Measurements from ENCODE around the gene VIL1.

VIL1 gene

DNA sequence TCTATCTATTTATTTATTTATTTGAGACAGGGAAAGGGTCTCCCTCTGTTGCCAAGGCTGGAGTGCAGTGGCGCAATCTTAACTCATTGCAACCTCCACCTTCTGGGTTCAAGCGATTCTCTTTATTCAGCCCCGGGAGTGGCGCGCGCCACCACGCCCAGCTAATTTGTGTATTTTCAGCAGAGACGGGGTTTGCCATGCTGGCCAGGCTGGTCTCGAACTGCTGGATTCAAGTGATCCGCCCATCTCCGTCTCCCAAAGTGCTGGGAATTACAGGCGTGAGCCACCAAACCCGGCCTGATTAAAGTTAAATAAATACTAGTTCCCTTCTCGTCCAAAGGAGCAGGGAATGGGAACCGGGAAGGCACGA, 23.5 kb upstream of the VIL1 start:
- no peak for DNase-seq

DNA sequence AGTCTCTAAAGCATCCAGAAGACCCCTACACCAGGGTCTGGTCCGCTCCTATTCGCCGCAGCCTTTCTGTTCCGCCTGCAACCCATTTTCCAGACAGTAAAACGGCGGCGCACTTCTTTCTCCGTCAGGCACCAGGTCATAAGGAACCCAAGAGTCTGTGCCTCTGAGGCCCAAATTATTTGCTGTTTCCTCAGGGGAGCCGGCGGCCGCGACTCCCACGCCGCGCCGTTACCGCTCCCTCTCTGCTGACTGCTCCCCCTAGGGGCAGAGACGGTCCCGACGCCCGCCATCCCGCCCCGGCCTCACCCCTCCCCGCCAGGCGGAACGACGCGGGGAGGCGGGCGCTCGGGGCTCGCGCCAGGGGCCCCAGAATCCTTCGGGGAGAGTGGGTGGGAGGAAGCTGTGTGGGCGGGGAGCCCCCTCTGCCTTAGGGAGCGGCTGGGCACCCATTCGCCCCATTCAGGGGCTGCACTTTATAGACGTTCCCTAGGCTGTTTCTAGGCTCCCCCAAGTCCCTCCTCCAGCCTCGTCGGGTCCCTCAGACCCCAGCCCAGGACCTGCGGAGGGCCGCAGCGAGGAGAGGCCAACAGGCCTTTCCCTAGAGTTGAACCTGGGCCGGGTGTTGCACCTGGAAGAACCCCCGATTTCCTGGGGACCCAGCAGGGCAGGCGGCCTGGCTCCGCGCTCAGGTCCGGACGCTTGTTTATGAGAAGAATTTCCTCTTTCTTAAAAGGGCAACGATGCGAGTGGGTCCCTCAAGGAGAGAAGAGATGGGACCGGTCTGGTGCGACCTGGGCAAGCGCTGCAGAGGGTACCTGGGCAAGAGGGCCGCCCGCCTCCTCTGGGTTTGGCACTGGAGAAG, 22.9 kb upstream of the VIL1 start:
- peak; percentile 93 for DNase-seq

DNA sequence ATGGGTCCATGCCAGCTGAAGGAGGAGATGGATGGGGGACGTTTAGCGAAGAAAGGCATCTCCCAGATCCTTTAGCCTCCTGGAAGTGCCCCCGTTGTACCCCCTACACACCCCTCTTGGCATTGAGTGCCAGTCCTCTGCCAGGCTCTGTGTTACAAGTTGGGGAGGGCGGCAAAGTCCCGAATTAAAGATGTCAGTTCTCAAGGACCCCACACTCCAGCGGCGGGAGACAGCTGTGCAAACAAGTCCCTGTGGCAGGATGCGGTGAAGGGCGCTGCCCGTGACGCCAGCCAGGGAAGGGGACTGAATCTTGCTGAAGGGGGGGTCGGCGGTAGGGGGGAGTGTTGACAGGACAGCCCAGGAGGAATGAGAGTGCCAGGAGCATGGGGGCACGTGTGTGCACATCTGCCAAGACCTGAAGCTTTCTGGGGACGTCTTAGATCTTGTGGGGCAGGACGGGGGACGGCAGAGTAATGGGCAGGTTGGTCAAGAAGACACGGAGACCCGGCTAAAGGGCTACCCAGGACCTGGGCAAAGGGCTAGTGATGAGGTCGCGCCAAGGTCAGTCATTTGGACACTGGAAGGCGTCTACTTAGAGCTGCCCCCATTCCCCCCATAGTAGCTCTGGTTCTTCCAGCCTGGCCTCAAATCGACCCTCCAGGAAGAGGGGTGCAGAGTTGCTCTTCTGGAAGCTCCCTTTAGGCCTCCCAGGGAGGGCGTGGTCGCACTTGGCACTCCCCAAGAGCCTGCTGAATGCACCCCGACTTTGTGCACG, 22.0 kb upstream of the VIL1 start:
- DNase-seq, result peak; percentile 82

DNA sequence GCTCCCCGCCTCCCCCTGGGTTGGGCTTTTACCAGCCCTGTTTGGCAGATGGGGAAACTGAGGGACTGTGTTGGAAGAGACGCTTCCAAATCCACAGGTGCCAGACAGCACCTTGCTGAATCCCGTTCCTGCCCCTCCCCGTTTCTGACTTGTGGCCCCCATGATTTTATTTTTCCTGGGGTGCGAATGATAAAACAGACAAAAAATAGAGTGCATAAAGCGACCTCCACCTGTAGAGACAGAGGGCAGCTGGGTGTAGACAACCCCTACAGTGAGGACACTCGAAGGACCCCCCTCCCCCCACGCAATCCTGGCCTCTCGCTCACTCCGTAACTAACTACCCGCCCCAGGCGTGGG, 21.5 kb upstream of the VIL1 start:
- DNase-seq, result no peak

DNA sequence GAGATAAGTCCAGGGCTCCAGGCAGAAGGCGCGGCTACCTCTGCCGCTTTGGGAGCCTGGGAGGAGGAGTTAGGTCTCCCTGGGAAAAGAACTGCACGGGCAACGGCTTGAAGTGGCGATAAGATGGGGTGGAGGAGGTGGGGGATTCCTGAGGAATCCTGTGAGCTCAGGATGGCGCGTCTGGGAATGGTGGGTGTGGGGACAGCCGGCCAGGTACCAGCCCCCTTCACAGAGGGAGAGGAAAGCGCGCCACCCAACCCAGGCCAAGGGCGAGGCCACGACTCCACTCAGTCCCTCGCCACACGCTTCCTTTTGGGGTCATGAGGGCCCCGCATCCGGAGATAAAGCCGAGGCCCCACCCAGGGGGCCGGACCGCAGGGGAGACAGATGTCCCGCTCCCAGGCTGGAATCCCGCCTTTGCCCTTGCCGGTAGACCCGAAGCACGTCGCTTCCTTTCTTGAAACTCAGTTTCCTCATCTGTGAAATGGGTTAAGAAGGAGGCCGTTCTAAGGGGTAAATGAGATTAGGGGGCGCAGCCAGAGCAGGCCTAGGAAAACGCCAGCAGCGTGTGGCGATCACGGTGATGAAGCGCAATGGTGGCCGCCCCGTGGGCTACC, 21.0 kb upstream of the VIL1 start:
- peak; percentile 40 for DNase-seq

DNA sequence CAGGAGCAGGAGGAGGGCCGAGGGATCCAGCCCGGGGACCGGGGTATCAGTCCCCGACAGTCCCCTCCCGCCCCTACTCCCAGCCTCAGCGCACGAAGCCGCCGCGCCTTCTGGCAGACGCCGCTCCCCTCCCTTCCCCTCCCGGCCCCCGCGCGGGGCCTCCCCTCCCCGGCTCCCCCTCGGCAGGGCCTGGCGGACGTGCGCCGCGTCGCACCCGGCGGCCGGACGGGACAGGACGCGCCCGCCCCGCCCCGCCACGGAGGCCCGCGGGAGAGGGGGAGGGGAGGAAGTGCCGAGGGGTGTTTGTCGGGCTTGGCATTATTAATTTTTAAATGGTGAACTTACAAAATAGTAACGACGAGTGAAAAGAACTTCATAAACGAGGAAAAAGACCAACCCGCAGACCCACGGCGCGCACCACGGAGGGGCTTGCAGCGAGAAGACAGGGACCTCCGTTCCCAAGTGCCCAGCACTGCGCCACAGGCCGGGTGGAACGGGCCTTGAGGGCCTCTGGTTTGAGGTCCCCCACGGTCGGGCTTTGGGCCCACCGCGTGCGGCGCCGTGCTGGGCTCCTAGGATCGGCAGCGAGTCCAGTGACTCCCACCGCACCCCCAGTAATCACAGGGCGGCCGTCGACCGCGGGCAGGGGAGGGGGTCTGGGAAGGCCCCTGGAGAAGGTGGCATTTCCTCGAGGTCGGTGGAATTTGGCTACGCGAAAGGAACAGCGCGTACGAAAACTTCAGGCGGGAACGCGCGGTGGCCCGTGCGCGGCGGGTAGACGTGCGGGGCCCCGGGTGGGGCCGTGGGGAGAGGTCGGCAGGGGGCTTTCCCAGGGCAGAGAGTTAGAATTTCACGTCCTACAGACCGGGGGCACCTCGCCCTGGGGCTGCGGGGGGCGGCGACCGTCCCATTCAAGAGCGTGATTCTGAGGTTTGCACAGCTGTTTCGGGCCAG, 20.2 kb upstream of the VIL1 start:
- DNase-seq, result no peak

DNA sequence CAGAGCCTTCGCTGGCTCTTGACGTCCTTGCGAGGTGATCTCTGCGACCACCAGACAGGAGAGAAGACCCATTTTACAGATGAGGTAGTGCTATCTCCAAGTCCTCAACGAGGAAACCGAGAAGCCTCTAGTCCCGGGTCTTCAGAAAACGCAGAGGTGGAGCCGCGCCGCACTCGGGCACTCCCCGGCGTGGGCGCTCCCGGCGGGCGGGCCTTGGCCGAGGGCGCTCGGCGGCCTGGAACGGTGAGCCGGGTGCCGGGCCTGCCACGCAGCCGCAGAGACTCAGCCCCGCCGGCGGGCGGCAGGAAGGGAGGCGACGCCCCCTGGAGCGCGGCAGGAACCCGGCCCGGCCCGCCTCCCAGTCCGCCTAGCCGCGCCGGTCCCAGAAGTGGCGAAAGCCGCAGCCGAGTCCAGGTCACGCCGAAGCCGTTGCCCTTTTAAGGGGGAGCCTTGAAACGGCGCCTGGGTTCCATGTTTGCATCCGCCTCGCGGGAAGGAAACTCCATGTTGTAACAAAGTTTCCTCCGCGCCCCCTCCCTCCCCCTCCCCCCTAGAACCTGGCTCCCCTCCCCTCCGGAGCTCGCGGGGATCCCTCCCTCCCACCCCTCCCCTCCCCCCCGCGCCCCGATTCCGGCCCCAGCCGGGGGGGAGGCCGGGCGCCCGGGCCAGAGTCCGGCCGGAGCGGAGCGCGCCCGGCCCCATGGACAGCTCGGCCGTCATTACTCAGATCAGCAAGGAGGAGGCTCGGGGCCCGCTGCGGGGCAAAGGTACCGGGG, 19.3 kb upstream of the VIL1 start, which contains the start of gene CTDSP1:
Gene CTDSP1, plus strand, starts transcription at position 478 of the 776 bp plus-strand sequence. Its CDS starts 223 bp downstream, at position 701.
- peak; percentile 93 for DNase-seq

DNA sequence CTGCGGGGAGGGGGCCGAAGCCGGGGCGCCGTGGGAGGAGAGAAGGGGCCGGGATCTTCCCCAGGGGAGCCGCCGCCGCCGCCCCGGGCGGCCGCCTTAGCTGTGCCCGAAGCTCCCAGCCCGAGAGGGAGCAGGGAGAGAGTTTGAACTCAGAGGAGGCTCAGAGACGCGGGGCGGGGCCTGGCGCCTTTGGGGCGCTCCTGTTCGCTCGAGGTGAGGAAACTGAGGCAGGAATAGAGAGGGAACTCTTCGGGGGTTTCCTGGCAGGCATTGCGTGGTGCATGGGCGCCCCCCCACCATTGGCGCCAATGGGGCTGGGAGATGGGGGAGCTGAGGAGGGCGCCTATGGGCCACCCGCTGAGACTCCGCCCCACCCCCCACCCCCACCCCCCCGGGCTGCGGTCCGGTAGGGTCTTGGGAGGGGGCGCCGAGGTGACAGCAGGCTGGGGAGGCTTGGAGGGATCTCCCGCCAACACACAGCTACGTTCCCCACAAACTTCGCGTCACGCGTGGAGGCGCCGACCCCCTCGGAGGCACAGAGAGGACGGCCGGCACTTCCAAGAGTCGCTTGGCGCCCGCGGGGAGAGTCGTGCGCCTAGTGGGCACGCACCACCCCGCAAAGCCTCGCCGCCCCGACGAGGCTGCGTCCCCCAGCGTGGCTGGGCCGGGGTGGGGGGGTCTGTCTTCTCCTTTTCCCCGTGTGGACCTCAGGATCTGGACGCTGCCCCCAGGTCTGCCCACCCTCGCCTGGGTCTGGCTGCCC, 18.6 kb upstream of the VIL1 start:
- DNase-seq, result no peak

DNA sequence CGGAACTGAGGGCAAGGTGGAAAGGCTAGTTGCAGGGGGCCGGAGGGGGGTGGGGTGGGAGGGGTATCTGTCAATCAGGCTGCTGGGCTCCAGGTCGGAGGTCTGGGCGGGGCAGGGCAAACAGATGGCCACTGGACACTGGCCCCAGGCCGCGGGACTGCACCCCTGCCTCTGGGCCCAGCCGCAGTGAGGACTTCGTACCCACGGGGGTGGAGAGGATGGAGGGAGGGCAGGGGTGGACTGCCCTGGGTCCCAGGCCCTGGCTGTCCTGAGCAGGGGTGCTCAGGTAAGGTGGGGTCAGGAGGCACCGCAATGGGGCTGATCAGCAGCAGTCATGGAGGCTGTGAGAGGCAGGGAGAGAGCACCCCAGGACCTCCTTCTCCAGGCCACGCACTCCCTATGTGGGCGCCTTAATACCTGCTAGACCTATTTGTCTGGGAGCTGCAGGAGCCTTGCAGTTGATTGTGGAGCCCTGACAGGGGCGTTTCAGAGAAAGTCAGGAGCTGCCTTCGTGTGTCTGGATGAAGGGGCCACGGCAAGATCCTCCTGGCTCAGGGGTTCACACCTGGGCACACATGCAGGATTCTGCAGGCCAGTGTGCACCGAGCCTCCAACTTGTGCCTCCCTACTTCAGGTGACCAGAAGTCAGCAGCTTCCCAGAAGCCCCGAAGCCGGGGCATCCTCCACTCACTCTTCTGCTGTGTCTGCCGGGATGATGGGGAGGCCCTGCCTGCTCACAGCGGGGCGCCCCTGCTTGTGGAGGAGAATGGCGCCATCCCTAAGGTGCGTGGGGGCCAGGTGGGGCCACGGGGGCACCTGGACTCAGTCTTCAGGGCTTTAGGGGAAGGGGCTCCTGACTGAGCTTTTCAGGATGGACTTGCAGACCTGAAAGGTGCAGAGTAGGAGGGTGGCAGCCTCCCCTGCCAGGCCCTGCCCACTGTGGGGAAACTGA, 17.7 kb upstream of the VIL1 start:
- no peak for DNase-seq

DNA sequence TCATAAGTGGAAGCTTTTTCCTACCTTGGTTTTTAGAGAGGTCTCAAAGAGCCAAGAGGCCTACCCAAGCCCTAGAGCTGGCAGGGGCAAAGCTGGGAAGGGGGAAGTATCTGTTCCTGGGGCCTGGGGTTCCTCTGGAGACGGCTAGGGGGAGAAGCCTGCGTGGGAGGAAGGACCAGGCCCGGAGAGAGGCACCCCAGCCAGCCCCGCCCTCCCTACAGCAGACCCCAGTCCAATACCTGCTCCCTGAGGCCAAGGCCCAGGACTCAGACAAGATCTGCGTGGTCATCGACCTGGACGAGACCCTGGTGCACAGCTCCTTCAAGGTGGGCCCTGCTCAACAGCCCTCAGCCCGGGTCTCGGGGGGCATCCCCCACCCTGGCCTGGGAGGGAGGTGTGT, 17.0 kb upstream of the VIL1 start:
- DNase-seq, result no peak

DNA sequence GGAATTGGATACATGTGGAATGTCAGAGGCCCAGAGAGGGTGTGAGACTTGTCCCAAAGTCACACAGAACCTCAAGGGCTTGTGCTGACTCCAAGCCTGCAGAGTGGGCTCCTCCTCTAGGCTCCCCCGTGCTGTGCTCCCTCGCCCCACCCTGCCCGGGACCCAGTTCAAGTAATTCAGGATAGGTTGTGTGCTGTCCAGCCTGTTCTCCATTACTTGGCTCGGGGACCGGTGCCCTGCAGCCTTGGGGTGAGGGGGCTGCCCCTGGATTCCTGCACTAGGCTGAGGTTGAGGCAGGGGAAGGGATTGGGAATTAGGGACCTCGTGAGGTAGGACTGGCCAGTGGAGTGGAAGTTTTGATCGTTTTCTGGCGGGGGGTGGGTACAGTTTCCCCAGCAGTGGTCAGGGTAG, 16.4 kb upstream of the VIL1 start:
- DNase-seq, result no peak

DNA sequence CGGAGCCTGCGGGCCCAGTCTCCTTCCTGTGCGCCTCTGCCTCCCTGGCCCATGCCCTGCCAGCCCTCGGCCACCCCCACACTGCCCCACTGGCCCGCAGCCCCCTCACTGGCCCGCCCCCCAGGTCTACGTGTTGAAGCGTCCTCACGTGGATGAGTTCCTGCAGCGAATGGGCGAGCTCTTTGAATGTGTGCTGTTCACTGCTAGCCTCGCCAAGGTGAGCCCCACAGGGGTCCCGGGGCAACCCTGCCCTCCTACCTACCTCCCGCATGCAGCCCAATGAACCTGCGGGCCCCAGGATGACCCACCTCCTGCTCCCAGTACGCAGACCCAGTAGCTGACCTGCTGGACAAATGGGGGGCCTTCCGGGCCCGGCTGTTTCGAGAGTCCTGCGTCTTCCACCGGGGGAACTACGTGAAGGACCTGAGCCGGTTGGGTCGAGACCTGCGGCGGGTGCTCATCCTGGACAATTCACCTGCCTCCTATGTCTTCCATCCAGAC, 16.0 kb upstream of the VIL1 start:
- DNase-seq, result no peak

DNA sequence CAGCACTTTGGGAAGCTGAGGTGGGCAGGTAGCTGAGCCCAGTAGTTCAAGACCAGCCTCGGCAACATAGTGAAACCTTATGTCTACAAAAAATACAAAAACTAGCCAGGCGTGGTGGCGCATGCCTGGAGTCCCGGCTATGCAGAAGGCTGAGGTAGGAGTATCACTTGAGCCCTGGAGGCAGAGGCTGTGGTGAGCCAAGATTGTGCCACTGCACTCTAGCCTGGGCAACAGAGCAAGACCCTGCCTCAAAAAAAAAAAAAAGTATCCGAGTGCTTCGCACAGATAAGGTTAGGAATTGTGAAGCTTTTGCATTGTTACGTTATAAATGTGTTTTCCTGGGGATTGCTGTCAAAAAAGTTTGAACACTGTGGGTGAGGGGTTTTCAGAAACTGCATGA, 15.1 kb upstream of the VIL1 start:
- no peak for DNase-seq

DNA sequence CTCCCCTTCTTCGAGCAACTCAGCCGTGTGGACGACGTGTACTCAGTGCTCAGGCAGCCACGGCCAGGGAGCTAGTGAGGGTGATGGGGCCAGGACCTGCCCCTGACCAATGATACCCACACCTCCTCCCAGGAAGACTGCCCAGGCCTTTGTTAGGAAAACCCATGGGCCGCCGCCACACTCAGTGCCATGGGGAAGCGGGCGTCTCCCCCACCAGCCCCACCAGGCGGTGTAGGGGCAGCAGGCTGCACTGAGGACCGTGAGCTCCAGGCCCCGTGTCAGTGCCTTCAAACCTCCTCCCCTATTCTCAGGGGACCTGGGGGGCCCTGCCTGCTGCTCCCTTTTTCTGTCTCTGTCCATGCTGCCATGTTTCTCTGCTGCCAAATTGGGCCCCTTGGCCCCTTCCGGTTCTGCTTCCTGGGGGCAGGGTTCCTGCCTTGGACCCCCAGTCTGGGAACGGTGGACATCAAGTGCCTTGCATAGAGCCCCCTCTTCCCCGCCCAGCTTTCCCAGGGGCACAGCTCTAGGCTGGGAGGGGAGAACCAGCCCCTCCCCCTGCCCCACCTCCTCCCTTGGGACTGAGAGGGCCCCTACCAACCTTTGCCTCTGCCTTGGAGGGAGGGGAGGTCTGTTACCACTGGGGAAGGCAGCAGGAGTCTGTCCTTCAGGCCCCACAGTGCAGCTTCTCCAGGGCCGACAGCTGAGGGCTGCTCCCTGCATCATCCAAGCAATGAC, 14.4 kb upstream of the VIL1 start:
- no peak for DNase-seq

DNA sequence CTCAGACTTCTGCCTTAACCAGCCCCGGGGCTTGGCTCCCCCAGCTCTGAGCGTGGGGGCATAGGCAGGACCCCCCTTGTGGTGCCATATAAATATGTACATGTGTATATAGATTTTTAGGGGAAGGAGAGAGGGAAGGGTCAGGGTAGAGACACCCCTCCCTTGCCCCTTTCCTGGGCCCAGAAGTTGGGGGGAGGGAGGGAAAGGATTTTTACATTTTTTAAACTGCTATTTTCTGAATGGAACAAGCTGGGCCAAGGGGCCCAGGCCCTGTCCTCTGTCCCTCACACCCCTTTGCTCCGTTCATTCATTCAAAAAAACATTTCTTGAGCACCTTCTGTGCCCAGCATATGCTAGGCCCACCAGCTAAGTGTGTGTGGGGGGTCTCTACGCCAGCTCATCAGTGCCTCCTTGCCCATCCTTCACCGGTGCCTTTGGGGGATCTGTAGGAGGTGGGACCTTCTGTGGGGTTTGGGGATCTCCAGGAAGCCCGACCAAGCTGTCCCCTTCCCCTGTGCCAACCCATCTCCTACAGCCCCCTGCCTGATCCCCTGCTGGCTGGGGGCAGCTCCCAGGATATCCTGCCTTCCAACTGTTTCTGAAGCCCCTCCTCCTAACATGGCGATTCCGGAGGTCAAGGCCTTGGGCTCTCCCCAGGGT, 13.7 kb upstream of the VIL1 start:
- no peak for DNase-seq

DNA sequence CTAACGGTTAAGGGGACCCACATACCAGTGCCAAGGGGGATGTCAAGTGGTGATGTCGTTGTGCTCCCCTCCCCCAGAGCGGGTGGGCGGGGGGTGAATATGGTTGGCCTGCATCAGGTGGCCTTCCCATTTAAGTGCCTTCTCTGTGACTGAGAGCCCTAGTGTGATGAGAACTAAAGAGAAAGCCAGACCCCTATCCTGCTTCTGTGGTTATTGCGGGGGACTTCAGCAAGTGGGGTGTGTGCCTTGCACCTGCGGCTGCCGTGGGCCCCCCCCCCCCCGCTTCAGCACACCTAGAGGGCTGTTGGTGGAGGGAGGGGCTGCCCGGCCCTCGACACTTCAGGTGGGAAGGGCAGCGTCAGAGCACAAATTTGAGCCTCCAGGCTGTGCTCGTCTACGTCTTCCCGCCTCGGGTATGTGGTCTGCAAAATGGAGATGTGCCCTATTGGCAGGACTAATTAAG, 13.1 kb upstream of the VIL1 start:
- DNase-seq, result no peak

DNA sequence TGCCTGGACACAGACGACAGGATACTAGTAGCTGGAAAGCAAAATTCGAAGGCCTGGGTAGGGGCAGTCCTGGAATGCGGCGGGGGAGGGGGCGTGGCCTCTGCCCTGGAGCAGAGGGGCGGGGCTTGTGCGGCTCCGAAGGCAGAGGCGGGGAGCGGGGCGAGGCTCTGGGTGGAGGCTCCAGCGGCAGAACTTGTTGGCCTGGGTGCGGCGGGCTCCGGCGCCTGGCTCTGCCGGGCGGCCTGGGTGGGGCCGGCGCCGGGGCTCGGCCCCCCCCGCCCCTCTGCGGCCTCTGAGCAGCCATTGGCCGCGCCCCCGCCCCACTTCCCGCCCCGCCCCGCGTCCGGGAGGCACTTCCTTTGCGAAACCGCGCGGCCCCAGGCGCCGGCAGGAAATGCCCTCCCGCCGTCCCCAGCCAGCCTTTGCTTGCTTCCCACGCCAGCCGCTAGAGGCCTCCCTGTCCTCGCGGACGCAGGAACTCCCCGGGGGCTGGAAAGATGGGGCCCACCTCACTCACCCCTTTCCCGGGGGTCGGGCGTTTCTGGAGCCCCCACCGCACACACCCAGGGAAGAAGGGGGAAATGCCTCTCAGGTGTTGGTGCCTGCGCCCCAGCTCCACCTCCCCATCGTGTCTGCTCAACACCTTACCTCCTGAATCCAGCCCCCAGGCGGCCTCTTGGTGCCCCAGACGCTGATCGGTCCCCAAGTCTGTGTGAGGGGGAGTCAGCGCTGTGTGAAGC, 12.5 kb upstream of the VIL1 start:
- peak; percentile 95 for DNase-seq
